Measurements from ENCODE around the gene AQP11.

GRCh38 chr11:77557553-77557952 lies 32.2 kb upstream of the AQP11 start:
- peak; percentile 32 to 61 (median 35); a peak in 5 of 6 replicates for TF ChIP-seq CTCF (IDR thresholded peaks at IDR 0.05 in 2 of 3, conservative IDR thresholded peaks at IDR 0.05 in 1 of 3; ENCODE audit: borderline replicate concordance in 1 of 3, insufficient read depth in 1 of 3, low read depth in 2 of 3, low read length in 2 of 3)
- no peak for TF ChIP-seq POLR2A (IDR thresholded peaks at IDR 0.05; ENCODE audit: borderline replicate concordance, extremely low read depth, insufficient read depth, insufficient read length)
- no peak for TF ChIP-seq SP1 (IDR thresholded peaks at IDR 0.05; ENCODE audit: low read depth)
- TF ChIP-seq ATF3 (IDR thresholded peaks at IDR 0.05): no peak
- no peak for TF ChIP-seq ZNF274 (IDR thresholded peaks at IDR 0.05; ENCODE audit: low read depth, low read length)
- no peak for TF ChIP-seq POLR2AphosphoS5 (IDR thresholded peaks at IDR 0.05; ENCODE audit: low read depth, low read length)
- no peak for TF ChIP-seq MAX (IDR thresholded peaks at IDR 0.05)
- TF ChIP-seq EZH2 (IDR thresholded peaks at IDR 0.05): no peak
- TF ChIP-seq RAD21 (IDR thresholded peaks at IDR 0.05; ENCODE audit: low read depth): peak; percentile 63
- TF ChIP-seq YY1 (IDR thresholded peaks at IDR 0.05; ENCODE audit: extremely low read depth, insufficient replicate concordance, low read depth, low read length): no peak
